C4-2B (cell line): Measurements from ENCODE around the gene TPO.

Source experiments
- H3K27ac ChIP-seq: fragments of 450-650 bp; 2 replicates; pipeline ENCODE4 v1.5.1; 2017
- CTCF ChIP-seq: fragments of 450-650 bp; conservative IDR thresholded peaks from 2 replicates; pipeline ENCODE4 v1.5.1; 2017; ENCODE audit warnings: mild to moderate bottlenecking
- ZFX ChIP-seq: fragments of 450-650 bp; IDR thresholded peaks from 2 replicates; pipeline ENCODE4 v1.6.1; 2017

The TPO gene

GRCh38 chr2:1436369-1436768 lies 23.1 kb downstream of the TPO start:
- H3K27ac ChIP-seq, result no peak overlapping the region
- no peak for TF ChIP-seq ZFX
- no peak for TF ChIP-seq CTCF

GRCh38 chr2:1437101-1437500 lies 23.8 kb downstream of the TPO start:
- H3K27ac ChIP-seq, result no peak overlapping the region
- TF ChIP-seq CTCF, result no peak
- no peak for TF ChIP-seq ZFX

- TF ChIP-seq CTCF (no peak), ZFX (no peak)
- H3K27ac ChIP-seq, result no peak overlapping the region
These were observed 24.3 kb downstream of the TPO start for GRCh38 chr2:1437537-1437936.

- no peak overlapping the region for H3K27ac ChIP-seq
- TF ChIP-seq CTCF (no peak), ZFX (no peak)
These were observed 25.7 kb downstream of the TPO start for GRCh38 chr2:1438972-1439371.

GRCh38 chr2:1440581-1440980 lies 27.3 kb downstream of the TPO start:
- no peak for TF ChIP-seq CTCF
- TF ChIP-seq ZFX, result no peak
- no peak overlapping the region for H3K27ac ChIP-seq

- TF ChIP-seq CTCF (no peak), ZFX (no peak)
- H3K27ac ChIP-seq, result no peak overlapping the region
These were observed 33.0 kb downstream of the TPO start for GRCh38 chr2:1446301-1446700.

GRCh38 chr2:1448009-1448408 lies 34.7 kb downstream of the TPO start:
- H3K27ac ChIP-seq, result no peak overlapping the region
- no peak for TF ChIP-seq CTCF
- no peak for TF ChIP-seq ZFX
